HG03159 (cell line): Measurements from ENCODE around the gene GPR82.
A peak's percentile ranks its signal among the peaks of the same experiment; 100 is the strongest.
"Not testable (repeated sequence)": the region's sequence is repeated elsewhere in the genome, so short reads cannot be mapped to it uniquely, and the experiment has no call there.

ENCODE experiments used
- ATAC-seq: cut with Tn5 transposase; IDR thresholded peaks from one replicate; pipeline ENCODE4 v1.9.1; 2021; ENCODE audit warnings: mild to moderate bottlenecking, moderate library complexity; ENCODE audit not compliant: unreplicated experiment

The GPR82 gene

GRCh38 chrX:41723826-41724225, at the start of gene GPR82:
GPR82 (plus strand) TSS chrX:41724181; CDS start chrX:41727027, 2,846 bp downstream.
- no peak for ATAC-seq

- ATAC-seq: not testable (repeated sequence)
Measured at GRCh38 chrX:41676361-41676760, 47.6 kb upstream of the GPR82 start.

GRCh38 chrX:41677183-41678060, 46.6 kb upstream of the GPR82 start:
- no peak for ATAC-seq

- ATAC-seq: no peak
Measured at GRCh38 chrX:41684138-41684537, 39.8 kb upstream of the GPR82 start.

- no peak for ATAC-seq
Measured at GRCh38 chrX:41684940-41685339, 39.0 kb upstream of the GPR82 start.

- ATAC-seq: no peak
Measured at GRCh38 chrX:41686788-41687187, 37.2 kb upstream of the GPR82 start.

GRCh38 chrX:41688156-41688555, 35.8 kb upstream of the GPR82 start:
- no peak for ATAC-seq

GRCh38 chrX:41688835-41689234, 35.1 kb upstream of the GPR82 start, which contains the start of gene GPR34:
GPR34 (plus strand) TSS chrX:41688973; CDS start chrX:41695634, 6,661 bp downstream.
- no peak for ATAC-seq

- ATAC-seq: no peak
Measured at GRCh38 chrX:41689711-41690110, 34.3 kb upstream of the GPR82 start.

- ATAC-seq: no peak
Measured at GRCh38 chrX:41692162-41692749, 31.7 kb upstream of the GPR82 start.

GRCh38 chrX:41693024-41693423, 31.0 kb upstream of the GPR82 start:
- ATAC-seq: no peak

GRCh38 chrX:41695426-41695825, 28.6 kb upstream of the GPR82 start:
- no peak for ATAC-seq

- ATAC-seq: no peak
Measured at GRCh38 chrX:41703574-41704029, 20.4 kb upstream of the GPR82 start.

- no peak for ATAC-seq
Measured at GRCh38 chrX:41705042-41705441, 18.9 kb upstream of the GPR82 start.

GRCh38 chrX:41705680-41706374, 18.2 kb upstream of the GPR82 start:
- ATAC-seq: peak; percentile 91

- no peak for ATAC-seq
Measured at GRCh38 chrX:41707218-41707617, 16.8 kb upstream of the GPR82 start.

- no peak for ATAC-seq
Measured at GRCh38 chrX:41708486-41708885, 15.5 kb upstream of the GPR82 start.

GRCh38 chrX:41711021-41711667, 12.8 kb upstream of the GPR82 start:
- ATAC-seq: no peak

GRCh38 chrX:41716222-41716621, 7.8 kb upstream of the GPR82 start:
- no peak for ATAC-seq

- ATAC-seq: no peak
Measured at GRCh38 chrX:41716767-41717473, 7.1 kb upstream of the GPR82 start.
